GM19397 (cell line): Measurements from ENCODE around the gene ST6GAL2.

Source experiments
- ATAC-seq: cut with Tn5 transposase; IDR thresholded peaks from one replicate; pipeline ENCODE4 v1.9.1; 2021; ENCODE audit warnings: mild to moderate bottlenecking, moderate library complexity; ENCODE audit not compliant: unreplicated experiment

ST6GAL2 gene

DNA sequence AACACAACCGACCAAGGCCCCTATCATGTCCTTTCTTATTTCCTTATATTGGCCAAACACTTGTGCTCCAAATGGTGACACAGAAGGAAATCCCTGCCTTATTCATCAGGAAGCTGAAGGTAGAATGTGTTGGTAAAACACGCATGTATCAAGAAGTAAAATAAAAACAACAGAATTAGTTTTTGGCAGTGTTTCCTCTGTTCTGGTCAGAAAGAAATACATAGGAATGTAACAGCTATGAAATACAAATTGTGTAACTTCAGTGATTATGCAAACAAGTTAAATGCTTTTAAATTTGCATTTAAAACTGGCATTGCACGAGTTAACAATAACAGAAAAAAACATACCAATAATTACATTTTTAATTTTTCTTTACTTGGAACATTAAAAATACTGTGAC is 19.3 kb downstream of the ST6GAL2 start:
- ATAC-seq, result no peak

DNA sequence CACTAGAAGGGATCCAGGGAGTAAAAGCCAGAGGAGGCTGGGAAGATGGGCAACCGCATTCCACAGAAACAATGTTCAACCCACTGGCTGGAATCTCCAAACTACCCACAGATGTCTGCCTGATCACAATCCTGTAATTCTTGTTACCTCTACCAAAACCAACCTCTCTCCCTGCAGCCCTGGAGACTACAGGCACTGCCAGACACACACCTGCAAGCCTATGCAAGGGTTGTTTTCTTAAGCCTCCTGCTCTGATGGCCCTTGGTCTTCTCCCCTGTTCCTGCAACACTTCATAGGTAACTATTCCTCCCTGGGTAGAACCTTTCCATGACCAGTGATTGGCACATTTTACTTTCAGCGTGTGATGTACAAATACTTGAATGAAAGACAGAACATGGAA is 21.9 kb downstream of the ST6GAL2 start:
- no peak for ATAC-seq

DNA sequence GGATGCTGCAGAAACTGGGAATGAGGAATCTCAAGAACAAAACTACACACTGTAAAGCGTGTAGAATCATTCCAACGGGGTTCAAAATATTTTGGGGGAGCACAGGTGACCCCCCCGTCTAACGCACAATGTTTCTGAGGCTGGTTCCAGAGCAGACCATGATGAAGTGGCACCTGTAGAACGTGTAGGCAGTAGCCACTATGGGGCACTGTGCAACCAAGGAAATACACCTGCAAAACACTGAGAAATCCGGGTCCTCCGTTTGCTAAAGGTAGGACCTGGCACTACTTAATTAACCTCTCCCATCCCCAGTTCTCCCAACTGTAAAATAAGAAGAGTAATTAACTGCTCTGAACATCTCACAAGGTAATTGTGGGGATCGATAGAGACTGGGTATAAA is 22.6 kb downstream of the ST6GAL2 start:
- no peak for ATAC-seq

DNA sequence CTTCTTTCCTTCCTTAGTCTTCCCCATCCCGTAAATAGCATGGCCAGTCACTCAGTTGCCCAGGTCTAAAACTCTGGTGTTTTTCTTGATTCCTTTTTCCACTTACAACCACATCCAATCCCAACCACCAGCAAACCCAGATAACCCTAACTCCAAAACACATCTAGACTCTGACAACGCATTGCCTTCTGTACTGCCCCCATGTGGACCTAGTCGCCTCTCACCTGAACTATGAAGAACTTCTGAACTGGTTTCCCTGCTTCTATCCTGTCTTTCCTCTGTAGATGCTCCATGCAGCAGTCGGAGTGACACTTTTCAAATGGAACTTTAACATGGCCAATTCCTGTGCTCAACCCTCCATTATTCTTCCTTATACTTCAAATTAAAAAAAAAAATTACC is 26.5 kb downstream of the ST6GAL2 start:
- no peak for ATAC-seq

DNA sequence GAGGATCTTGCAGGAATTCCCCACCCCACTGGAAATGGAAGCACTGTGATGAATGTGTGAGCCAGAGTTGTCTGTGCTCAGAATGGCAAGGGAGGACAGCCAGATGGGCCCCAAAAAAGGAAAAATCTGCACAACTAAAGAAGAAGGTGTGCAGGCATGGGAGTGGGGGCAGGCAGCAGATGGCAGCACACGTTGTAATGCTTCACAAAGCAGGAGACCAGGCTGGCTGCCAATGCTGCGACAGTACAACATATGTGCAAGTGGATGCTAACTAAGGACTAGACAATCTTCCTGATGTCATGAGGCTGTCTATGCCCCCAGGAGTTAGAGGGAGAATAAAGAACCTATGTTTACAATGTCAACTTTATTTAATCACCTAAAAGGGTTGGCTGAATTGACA is 27.2 kb downstream of the ST6GAL2 start:
- no peak for ATAC-seq

DNA sequence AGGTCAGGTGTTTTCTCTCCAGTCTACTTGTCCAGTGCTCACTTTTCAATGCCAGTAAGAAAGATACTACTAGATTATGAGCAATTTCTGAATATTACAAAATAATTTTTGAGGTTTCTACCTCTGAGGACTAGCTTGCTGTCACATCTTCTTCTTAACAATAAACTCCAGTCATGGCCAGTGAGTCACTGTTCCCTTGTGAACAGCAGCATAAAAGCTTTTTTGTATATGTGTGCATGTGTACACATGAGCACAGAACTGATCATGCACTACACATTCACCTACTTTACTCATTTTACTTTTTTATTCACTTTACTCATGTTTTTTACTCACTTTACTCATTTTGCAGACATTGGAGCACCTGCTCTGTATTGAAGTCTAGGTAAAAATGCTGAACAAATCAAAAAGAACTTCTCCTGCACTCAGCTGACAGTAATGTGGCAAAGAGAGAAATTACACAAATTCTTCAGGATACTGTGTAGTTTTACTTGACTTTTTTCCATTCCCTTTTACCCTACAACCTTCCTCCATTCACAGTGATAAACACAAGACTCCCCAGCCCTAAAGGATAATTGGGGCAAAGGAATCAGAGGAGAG is 28.0 kb downstream of the ST6GAL2 start:
- ATAC-seq, result no peak

DNA sequence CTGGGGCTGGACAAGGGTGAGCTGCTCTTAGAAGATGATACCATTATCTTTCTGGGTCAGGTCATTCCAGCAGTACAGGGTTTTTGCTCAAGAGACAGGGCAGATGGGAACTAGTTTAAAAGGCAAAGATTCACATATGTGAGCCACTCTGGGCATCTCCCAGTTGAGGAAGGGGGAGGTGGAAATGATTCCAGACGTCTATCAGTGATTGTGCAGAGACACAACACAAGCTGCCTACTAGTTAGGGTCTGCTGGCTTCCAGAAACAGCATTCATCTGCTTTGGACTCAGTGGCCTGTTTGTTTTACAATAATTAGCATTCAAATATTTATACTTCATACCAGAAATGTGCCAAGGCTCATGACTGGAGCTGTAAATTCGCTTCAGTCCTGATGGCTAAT is 32.3 kb downstream of the ST6GAL2 start:
- ATAC-seq, result no peak

DNA sequence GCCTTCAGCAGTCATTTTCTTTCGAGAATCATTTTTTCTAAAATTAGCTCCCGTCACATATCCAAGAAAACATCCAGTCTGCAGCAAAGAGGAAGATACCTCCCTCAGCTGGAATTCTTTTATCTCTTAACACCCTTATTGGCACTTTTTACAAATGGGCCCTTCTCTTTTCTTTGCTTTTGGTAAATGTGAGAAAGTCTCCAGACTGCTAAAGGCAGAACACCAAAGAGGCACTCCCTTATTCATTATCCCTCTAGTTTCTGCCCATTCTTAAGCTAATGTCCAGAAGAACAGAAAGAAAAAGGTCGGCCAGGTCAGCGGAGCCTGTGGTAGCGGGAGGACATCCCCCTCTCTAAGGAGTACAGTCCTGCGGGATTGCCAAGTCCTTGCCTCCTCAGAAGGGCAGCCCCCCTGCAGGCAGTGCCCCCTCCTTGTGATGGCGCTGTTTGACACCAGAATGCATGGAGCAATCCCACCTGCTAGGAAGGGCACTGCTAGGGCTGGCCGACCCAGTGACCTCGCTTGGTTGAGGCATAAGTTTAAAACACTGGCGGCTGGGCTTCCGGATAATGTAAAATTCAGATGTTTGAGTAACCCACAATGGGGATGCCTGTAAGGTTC is 34.0 kb downstream of the ST6GAL2 start:
- no peak for ATAC-seq

DNA sequence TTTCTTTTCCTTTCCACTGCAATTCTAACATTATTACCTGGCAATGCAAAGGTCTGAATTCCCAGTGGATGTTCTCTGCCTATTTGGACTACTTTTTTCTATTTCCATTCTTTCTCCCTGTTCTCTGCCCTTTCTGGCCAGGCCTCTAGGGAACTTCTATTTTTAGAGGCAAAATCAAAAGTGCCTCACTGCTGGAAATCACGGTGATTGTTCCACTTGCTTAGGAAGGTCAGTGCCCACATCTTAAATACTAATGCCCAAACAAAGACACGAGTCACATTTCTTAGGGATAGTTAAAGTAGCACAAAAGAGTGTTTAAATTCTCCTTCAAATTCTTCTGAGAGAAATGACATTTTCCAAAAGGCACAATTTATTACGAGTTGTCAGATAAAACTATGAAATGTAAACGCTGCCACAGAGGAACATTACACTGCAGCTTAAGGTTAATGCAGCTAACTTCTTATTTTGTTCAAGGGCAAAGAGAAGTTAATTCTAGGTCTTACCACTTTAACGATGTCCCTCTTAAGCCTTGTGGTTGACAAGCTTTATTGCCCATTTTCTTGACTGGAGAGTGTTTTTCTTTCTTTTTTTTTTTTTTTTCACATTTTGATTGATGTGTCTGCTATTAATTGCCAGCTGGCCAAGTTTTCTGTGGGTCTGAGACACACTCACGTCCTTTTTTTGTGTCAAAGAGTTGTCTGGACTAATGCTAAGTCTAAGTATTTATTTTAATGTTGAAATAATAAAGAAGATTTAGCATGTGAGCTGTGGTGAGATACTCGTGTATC is 34.7 kb downstream of the ST6GAL2 start:
- ATAC-seq, result no peak

DNA sequence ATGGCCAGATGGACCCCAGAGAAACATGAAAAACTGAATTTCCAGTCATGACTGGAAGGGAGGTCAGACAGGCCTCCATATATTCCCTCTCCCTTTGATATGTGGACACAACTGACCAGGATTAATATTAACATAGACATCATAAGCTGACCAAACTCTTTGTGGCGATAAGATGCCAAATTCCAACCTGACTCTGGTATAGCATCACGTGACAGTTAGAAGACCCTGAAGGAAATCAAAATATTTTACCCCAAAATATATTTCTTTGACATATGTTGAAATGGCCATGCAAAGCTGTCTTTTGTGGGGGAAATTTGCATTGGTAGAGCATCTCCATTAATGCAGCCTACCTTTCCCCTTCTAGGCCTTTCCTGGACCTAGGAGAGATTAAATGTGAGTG is 36.7 kb downstream of the ST6GAL2 start:
- ATAC-seq, result no peak

DNA sequence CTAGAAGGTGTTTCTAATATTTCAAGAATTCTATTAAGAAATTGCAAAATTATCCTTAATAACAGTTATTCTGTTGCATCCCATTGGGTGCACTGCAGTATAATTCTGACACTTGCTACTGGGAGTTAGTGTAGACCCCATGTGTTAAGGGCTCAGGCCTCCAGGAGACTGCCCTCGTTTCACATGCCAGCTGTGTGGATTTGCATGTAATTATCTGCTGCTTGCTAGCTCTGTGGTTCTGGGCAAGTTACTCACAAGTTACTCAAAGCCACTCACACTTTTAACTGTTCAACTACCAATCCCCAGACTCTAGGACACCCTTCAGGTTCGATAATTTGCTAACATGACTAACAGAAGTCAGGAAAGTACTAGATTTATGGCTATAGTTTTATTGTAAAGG is 38.6 kb downstream of the ST6GAL2 start:
- no peak for ATAC-seq

DNA sequence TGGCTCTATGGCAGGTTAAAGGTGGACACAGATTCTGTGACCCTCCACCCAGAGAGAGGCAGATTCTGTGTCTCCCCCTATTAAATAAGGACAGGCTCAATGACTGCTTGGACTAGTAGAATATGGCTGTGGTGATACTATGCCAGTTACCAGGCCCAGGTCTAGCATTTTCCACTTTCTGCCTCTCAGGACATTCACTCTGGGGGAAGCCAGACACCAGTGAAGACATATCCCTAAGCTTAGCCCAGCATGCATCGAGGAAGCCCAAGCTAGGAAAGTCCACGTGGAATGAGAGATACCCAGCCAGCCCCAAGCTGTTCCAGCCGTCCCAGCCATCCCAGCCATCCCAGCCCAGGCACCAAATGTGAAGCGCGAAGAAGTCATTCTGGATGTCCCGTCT is 40.3 kb downstream of the ST6GAL2 start:
- ATAC-seq, result no peak

DNA sequence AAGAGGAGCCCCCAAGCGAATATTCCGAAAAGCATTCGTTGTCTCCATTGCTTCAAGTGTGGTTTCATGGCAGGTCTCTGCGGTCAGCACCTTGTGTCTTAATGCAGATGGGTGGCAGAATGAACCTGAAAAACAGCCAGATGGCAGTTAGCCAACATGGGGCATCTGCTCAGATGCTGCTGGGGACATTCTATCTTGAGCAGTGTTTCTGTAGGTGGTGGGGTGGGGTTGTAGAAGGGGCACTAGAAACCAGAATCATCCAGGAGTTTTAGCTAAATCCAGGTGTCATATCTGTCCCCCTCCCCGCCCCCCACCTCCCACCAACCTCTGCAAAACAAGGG is 42.1 kb downstream of the ST6GAL2 start:
- ATAC-seq, result no peak

DNA sequence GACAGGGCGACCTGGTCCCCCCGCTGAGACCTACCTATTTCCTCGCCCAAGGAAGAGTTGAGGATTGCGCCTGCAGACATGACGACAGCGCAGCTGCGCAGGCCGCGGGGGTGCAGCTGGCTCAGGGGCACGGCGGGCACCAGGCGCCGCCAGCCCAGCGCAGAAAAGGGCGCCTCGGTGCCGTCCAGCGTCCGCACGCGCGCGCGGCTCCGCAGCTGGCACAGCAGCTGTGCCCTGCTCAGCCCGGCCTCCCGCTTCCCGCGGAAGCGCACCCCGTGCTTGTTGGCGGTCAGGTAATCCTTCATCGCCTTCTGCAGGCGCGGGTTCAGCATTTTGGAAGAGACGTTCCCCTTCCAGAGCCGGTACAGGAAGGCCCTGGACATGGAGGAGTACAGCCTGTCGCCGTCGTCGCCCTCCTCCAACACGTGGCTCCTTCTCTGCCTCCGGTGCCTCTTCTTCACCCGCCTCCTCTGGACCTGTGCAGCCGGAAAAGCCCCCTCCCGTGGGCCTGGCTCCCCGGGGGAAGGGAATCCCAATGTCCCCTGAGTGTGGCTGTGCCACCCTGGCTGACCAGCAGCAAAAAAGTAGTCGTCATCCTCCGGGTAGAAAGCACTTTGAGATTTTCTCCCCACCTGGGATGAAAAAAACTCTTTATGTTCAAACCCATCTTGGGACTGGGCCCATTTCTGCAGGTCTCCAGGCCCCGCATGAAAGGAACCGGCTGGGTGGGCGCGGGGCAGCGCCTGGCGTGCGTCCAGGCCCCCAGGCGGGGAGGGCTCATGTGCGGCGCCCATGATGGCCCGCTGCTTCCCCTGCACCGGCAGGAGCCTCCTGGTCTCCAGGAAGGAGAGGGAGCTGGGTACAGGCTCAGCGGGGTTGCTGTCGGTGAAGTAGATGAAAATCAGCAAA is 42.7 kb downstream of the ST6GAL2 start:
- no peak for ATAC-seq

DNA sequence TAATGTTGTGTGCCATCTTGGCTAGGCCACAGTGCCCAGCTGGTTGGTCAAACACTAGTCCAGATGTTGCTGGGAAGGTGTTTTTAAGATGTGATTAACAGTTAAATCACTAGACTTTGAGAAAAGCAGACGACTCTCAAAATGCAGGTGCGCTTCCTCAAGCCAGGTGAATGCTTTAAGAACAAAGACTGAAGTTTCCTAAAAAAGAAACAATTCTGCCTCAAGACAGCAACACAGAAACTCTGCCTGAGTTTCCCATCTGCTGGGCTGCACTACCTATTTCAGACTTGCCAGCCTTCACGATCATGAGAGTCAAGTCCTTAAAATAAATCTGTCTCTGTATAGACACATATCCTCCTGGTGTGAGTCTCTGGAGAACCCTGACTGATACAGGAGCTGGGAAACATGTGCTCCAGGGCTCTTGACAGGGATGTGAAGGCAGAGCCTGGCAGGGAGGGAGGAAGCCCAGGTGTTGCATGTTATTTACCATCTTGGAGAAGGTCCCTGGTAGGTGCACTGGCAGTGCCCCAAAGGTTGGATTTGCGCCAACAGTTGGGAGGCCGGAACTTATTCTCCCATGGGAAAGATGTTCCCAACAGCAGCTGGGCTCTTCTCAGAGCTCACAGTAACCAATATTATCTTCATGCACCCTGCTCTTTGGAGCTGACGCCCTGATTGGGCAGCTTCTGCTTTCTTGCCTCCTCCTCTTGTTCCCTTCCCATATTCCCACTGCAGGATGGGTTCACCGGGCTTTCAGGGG is 43.9 kb downstream of the ST6GAL2 start:
- no peak for ATAC-seq

DNA sequence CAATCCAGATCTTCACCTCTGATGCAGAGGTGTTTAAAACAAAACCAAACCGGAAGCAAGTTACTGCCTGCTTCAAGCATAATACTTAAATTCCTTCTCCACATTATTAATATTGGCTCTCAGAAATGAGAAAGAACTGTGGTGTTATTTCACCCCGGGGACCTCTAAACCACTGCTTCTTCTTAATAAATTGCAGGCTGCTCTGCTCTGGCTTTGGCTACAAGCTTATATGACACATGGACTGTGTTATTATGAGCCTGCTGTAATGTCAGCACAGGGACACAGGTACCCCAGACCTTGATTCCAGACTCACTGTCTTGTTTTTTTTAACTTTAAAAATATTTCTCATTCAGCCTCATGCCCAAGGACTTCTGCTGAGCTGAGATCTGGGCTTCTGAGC is 45.1 kb downstream of the ST6GAL2 start:
- ATAC-seq, result no peak

DNA sequence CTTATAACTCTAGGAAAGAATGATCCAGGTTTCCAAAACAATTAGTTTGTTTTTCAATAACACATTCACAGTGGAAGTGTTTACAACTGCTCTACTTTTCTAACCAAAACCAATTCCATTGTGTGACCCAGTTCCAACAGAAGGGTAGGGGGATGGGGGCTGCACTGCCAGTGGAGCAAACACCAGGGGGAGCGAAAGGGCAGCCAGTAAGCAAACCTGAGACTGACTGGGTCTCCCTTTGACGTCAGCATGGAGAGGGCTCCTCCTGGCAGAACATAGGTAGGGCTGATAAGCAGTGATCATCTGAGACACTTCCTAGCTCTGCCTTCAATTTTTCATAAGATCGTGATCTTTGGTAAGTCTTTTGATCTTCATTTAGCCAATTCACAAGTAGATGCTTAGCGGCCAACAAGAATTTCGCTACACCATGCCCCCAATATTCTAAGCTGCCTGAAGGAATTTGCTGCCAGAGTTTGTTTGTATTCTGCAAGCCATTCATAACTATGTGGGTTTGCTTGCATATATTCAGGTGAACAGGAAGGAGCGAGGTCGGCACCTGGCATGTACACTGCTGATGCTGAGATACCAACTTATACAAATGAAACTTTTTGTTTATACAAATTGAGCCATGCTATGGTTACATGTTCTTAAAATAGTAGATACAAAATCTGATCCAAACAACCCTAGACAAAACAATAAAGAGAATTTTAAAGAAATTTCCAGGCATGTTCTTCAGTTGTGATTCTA is 45.9 kb downstream of the ST6GAL2 start:
- ATAC-seq, result no peak

DNA sequence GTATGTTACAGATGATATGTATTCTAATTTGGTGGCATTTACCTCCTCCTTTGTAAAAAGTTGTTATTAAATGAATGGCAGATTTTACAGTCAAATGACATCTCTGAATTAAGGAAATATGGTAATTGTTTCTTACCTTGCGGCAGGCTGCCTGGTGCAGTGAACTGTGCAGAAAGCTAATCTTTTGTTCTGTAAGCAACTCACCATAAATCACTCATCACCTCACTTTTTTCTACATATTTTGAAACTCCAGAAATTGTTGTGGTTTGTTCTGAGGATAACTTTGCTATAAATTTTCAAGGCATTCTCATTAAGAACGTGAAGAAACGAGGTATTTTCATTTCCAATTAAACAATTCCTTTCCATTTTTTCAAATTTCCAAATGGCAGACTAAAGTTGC is 52.7 kb downstream of the ST6GAL2 start:
- ATAC-seq, result no peak

DNA sequence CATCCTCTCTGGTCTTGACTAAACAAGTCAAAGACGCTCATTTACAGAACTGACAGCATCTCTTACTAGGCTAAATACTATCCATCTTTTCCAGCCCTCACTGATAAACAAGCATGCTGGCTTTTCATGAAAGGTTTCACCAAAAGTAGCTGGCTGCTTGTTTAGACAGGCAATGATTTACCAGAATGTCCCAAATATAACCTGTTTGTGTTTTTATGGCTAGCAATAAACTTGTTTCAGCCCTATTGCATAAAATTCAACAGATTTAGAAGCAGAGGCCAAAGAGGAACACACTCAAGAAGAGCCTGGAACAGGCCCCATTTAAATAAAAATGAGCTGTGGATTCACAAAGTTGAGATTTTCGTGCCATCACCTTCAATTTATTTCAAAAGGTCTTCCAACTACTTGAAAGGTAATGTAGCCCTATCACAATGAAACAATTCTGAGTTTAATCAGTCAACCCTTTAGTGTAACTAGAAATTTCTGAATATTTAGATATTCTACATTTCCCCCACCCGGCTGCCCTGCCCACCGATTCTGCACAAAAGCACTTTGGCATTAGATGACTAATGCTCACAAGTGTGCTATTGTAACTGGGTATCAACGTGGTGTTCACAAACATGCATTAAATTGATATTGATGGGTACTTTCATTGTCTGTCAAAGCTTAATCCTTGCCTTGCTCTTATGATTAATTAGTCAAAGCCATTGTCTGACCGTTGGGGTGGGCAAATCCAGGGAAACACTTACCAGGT is 54.0 kb downstream of the ST6GAL2 start:
- ATAC-seq, result no peak
